Measurements from ENCODE around the gene LDB2. TPM values are rescaled to one million over a fixed set of nuclear protein-coding genes. Genes with fewer than 3 reads are reported as not detected.

LDB2 gene
- polyA plus RNA-seq, 2 of the 4 experiments (the other 2 are of a cell fraction): not detected

GRCh38 chr4:16738558-16738957, 159.9 kb downstream of the LDB2 start:
- POLR2A ChIA-PET: no interaction called here
- no peak for ATAC-seq

GRCh38 chr4:16733509-16733908, 164.9 kb downstream of the LDB2 start:
- ChIA-PET CTCF (no interaction called here), POLR2A (no interaction called here)
- Histone ChIP-seq H3K4me1 (no peaks in the 10 kb centered on the region), H3K9me3 (no peaks in the 10 kb centered on the region), H3K27ac (no peak overlapping the region), H3K4me3 (no peak overlapping the region), H3K4me2 (no peak overlapping the region)
- ATAC-seq (no peak), FAIRE-seq (no peak), DNase-seq (ENCODE audit: low read depth in 1 of 2, low spot score in 1 of 2) (no peak)
- 1% methylated on average over 4 of the region's 4 CpGs for WGBS (ENCODE audit: missing lambda C conversion rate)
- TF ChIP-seq NFE2L2 (conservative IDR thresholded peaks at IDR 0.05; ENCODE audit: low read length) (no peak), BHLHE40 (IDR thresholded peaks at IDR 0.05; ENCODE audit: low read depth, low read length) (no peak), CTCF (IDR thresholded peaks at IDR 0.05) (no peak), NPAS2 (CRISPR knock-in tag; IDR thresholded peaks at IDR 0.05; ENCODE audit: borderline replicate concordance) (no peak), CBX8 (IDR thresholded peaks at IDR 0.05) (no peak), TP53 (CRISPR knock-in tag; IDR thresholded peaks at IDR 0.05) (no peak), MAZ (IDR thresholded peaks at IDR 0.05; ENCODE audit: borderline replicate concordance, low read depth, low read length) (no peak), ATOH8 (CRISPR knock-in tag; IDR thresholded peaks at IDR 0.05; ENCODE audit: low read depth) (no peak), RCOR1 (IDR thresholded peaks at IDR 0.05; ENCODE audit: low read depth, low read length) (no peak), JUNB (IDR thresholded peaks at IDR 0.05) (no peak), CHD4 (IDR thresholded peaks at IDR 0.05; ENCODE audit: borderline replicate concordance) (no peak), FOXS1 (CRISPR knock-in tag; IDR thresholded peaks at IDR 0.05) (no peak), CBX2 (IDR thresholded peaks at IDR 0.05; ENCODE audit: borderline replicate concordance, low read depth) (no peak), PHF8 (IDR thresholded peaks at IDR 0.05; ENCODE audit: borderline replicate concordance, low read depth) (no peak), HES2 (IDR thresholded peaks at IDR 0.05) (no peak), ELK1 (IDR thresholded peaks at IDR 0.05; ENCODE audit: low read depth, low read length) (no peak), ESRRA (IDR thresholded peaks at IDR 0.05; ENCODE audit: borderline replicate concordance, low read length) (no peak)

More at GRCh38 chr4:16738558-16738957, 159.9 kb downstream of the LDB2 start:
- TF ChIP-seq GATA3 (IDR thresholded peaks at IDR 0.05; ENCODE audit: borderline replicate concordance) (no peak), JUNB (IDR thresholded peaks at IDR 0.05) (no peak), POLR2AphosphoS2 (conservative IDR thresholded peaks at IDR 0.05; ENCODE audit: low read length) (no peak), ZNF302 (CRISPR knock-in tag; IDR thresholded peaks at IDR 0.05) (no peak), TFCP2L1 (CRISPR knock-in tag; IDR thresholded peaks at IDR 0.05) (no peak), HEYL (CRISPR knock-in tag; IDR thresholded peaks at IDR 0.05) (no peak), CBX8 (IDR thresholded peaks at IDR 0.05) (no peak), FOSL2 (IDR thresholded peaks at IDR 0.05) (no peak), FOSL2 (CRISPR knock-in tag; IDR thresholded peaks at IDR 0.05) (no peak), MAZ (IDR thresholded peaks at IDR 0.05; ENCODE audit: borderline replicate concordance, low read depth, low read length) (no peak), PHF8 (IDR thresholded peaks at IDR 0.05; ENCODE audit: borderline replicate concordance, low read depth) (no peak), RARB (CRISPR knock-in tag; IDR thresholded peaks at IDR 0.05) (no peak), E2F6 (IDR thresholded peaks at IDR 0.05; ENCODE audit: borderline replicate concordance, low read depth) (no peak), MYC (IDR thresholded peaks at IDR 0.05; ENCODE audit: borderline replicate concordance, low read length) (no peak), SREBF2 (IDR thresholded peaks at IDR 0.05) (no peak), HOXB13 (CRISPR knock-in tag; IDR thresholded peaks at IDR 0.05; ENCODE audit: low read depth) (no peak), ESRRA (IDR thresholded peaks at IDR 0.05; ENCODE audit: borderline replicate concordance, low read length) (no peak), NPAS2 (CRISPR knock-in tag; IDR thresholded peaks at IDR 0.05; ENCODE audit: borderline replicate concordance) (no peak), REST (IDR thresholded peaks at IDR 0.05) (no peak), CEBPB (IDR thresholded peaks at IDR 0.05) (no peak), EHF (CRISPR knock-in tag; IDR thresholded peaks at IDR 0.05) (no peak)
- no peak overlapping the region for H3K4me3 ChIP-seq
- DNase-seq (ENCODE audit: low read depth in 1 of 2, low spot score in 1 of 2) (no peak), FAIRE-seq (no peak)
- CTCF ChIA-PET: no interaction called here
- H3K4me1 ChIP-seq: no peaks in the 10 kb centered on the region
- H3K9me3 ChIP-seq: no peaks in the 10 kb centered on the region
- no peak overlapping the region for H3K27ac ChIP-seq
- 0% methylated on average over 1 of the region's 1 CpG for WGBS (ENCODE audit: missing lambda C conversion rate)
- H3K4me2 ChIP-seq: no peak overlapping the region

Data from A549 (cell line).